GM12878 (cell line): Measurements from ENCODE around the gene PGBD5. TPM values are rescaled to one million over a fixed set of nuclear protein-coding genes. Genes with fewer than 3 reads are reported as not detected.

Experiments used
- ATAC-seq: fragments of 200-7000 bp; cut with Tn5 transposase; 3 replicates; pipeline ENCODE4 v1.9.1; 2020; ENCODE audit warnings: mild to moderate bottlenecking, moderate library complexity
- BruUV-seq: library from RNA; stranded (reverse); fragments of 400-500 nt; replicated peaks from 2 replicates; lab custom pipeline; 2021; lab: Mats Ljungman, UMichigan
- CTCF ChIA-PET: fragments of 300-600 bp; sonication (Branson Sonifier 250); formaldehyde crosslinking; extraction: SDS; loops from one replicate; lab custom pipeline; 2021; ENCODE audit warnings: inconsistent platforms; lab: Yijun Ruan, JAX
- POLR2A ChIA-PET: fragments of 350-600 bp; formaldehyde crosslinking; extraction: SDS; loops from one replicate; lab custom pipeline; 2021; ENCODE audit warnings: inconsistent platforms; lab: Charles Lee
- RAD21 ChIA-PET: fragments of 300-600 bp; sonication (Branson Sonifier 250); formaldehyde crosslinking; loops from one replicate; lab custom pipeline; 2023; ENCODE audit warnings: antibody characterized with exemption; ENCODE audit not compliant: unreplicated experiment; lab: Charles Lee
- SMC1A ChIA-PET: fragments of 300-600 bp; sonication (Branson Sonifier 250); formaldehyde crosslinking; loops from one replicate; lab custom pipeline; 2023; ENCODE audit not compliant: unreplicated experiment, uncharacterized antibody; lab: Charles Lee
- DNase-seq: peaks from one replicate; pipeline ENCODE4 v3.0.0-alpha.2; 2011; ENCODE audit warnings: low read depth, low spot score
- FAIRE-seq: peaks from 3 replicates; lab custom pipeline; 2011; peaks lifted over from hg19 to GRCh38; lab: Jason Lieb, UNC
- H2AFZ ChIP-seq: 2 replicates; pipeline ENCODE4 v1.6.0; 2011; ENCODE audit warnings: low read depth, low read length, control low read depth; ENCODE audit not compliant: control insufficient read depth
- H3K27ac ChIP-seq: 2 replicates; pipeline ENCODE4 v1.5.1; 2011; ENCODE audit warnings: control low read depth; ENCODE audit not compliant: control insufficient read depth, insufficient read depth
- H3K27me3 ChIP-seq, 2 experiments: replicated peaks in 1 of 2; 2 replicates each; pipeline versions ENCODE4 v1.6.0 to v1.6.1; 2011; ENCODE audit warnings: low read length in 1 of 2; ENCODE audit not compliant: control insufficient read depth in 2 of 2, insufficient read depth in 2 of 2
- H3K36me3 ChIP-seq, 2 experiments: 2 replicates each; pipeline ENCODE4 v1.5.1; 2011; ENCODE audit warnings: low read length in 1 of 2; ENCODE audit not compliant: control insufficient read depth in 2 of 2, insufficient read depth in 2 of 2
- H3K4me1 ChIP-seq: 2 replicates; pipeline ENCODE4 v1.6.1; 2011; ENCODE audit warnings: mild to moderate bottlenecking, low read length, moderate library complexity, mixed read lengths; ENCODE audit not compliant: control insufficient read depth, insufficient read depth
- H3K4me2 ChIP-seq: 2 replicates; pipeline ENCODE4 v1.6.0; 2011; ENCODE audit warnings: control low read depth; ENCODE audit not compliant: control insufficient read depth, insufficient read depth
- H3K4me3 ChIP-seq: fragments of 200-600 bp; sonication (generic); 2 replicates; pipeline ENCODE4 v1.5.1; 2016
- H3K79me2 ChIP-seq: 2 replicates; pipeline ENCODE4 v1.6.0; 2011; ENCODE audit warnings: low read length; ENCODE audit not compliant: control insufficient read depth, insufficient read depth
- H3K9ac ChIP-seq: 2 replicates; pipeline ENCODE4 v1.8.0; 2011; ENCODE audit warnings: low read length, control low read depth, mixed read lengths; ENCODE audit not compliant: control insufficient read depth, insufficient read depth
- H3K9me3 ChIP-seq: replicated peaks from 3 replicates; pipeline ENCODE4 v1.5.1; 2011; ENCODE audit warnings: mild to moderate bottlenecking, low read length; ENCODE audit not compliant: control insufficient read depth, insufficient read depth
- H4K20me1 ChIP-seq: 2 replicates; pipeline ENCODE4 v1.6.0; 2011; ENCODE audit not compliant: control insufficient read depth, insufficient read depth
- BRCA1 ChIP-seq: IDR thresholded peaks from 2 replicates; pipeline ENCODE4 v1.6.1; 2011; ENCODE audit warnings: low read depth, low read length, improper control_type of control experiment
- CHD4 ChIP-seq: fragments of 200-600 bp; sonication (generic); IDR thresholded peaks from 2 replicates; pipeline ENCODE4 v1.6.1; 2016; ENCODE audit warnings: mild to moderate bottlenecking
- E2F8 ChIP-seq: fragments of 450-650 bp; IDR thresholded peaks from 2 replicates; pipeline ENCODE4 v1.6.1; 2018; ENCODE audit warnings: mild to moderate bottlenecking, low read depth, moderate library complexity; ENCODE audit not compliant: partially characterized antibody
- HDAC6 ChIP-seq: fragments of 200-600 bp; sonication (generic); IDR thresholded peaks from one replicate; pipeline ENCODE4 v1.8.0; 2017; ENCODE audit warnings: antibody characterized with exemption; ENCODE audit not compliant: unreplicated experiment
- HDGF ChIP-seq: fragments of 450-650 bp; IDR thresholded peaks from 2 replicates; pipeline ENCODE4 v1.6.1; 2016; ENCODE audit warnings: antibody characterized with exemption
- LARP7 ChIP-seq: fragments of 450-650 bp; IDR thresholded peaks from 2 replicates; pipeline ENCODE4 v1.6.1; 2017; ENCODE audit warnings: mild to moderate bottlenecking
- SMC3 ChIP-seq: IDR thresholded peaks from 2 replicates; pipeline ENCODE4 v1.6.1; 2011; ENCODE audit warnings: low read length, improper control_type of control experiment, borderline replicate concordance
- ZBTB40 ChIP-seq: fragments of 450-650 bp; IDR thresholded peaks from 2 replicates; pipeline ENCODE4 v1.6.1; 2016; ENCODE audit warnings: mild to moderate bottlenecking, moderate library complexity, borderline replicate concordance
- ZNF217 ChIP-seq: fragments of 450-650 bp; IDR thresholded peaks from 2 replicates; pipeline ENCODE4 v1.6.1; 2017; ENCODE audit warnings: antibody characterized with exemption, mild to moderate bottlenecking
- WGBS: methylation state at CpG from one replicate; pipeline ENCODE4 v1.1.6; 2016; ENCODE audit warnings: low lambda C conversion rate; ENCODE audit not compliant: insufficient replicate concordance, insufficient coverage; ENCODE audit errors: missing lambda C conversion rate; 5-methylcytosine and 5-hydroxymethylcytosine counted together
- in situ Hi-C: fragments of 300-500 bp; cut with MboI; formaldehyde crosslinking; loops from 9 replicates; pipeline ENCODE4 v1.14.3; 2018; ENCODE audit warnings: mixed read lengths
- intact Hi-C: fragments of 100-400 bp; cut with micrococcal nuclease; formaldehyde crosslinking; loops from one replicate; pipeline ENCODE4 v1.14.2; 2022; ENCODE audit not compliant: unreplicated experiment
- polyA plus RNA-seq, 11 experiments: library from polyadenylated mRNA; depleted of rRNA in 4 of 11; unstranded in 6 of 11; stranded (reverse) in 5 of 11; fragments of >200 nt; fragmentation: Nextera tagmentation in 4 of 11; fragmentation: Illumina TruSeq in 1 of 11; extraction: Ambion mirVana in 4 of 11; extraction: Trizol in 1 of 11; gene quantifications; 1 replicate in 1 of 11; 2 replicates in 10 of 11; pipeline versions ENCODE4 v1.2.1 to v1.2.3, GENCODE V29; 2011 to 2016; ENCODE audit warnings: inconsistent platforms in 2 of 11, missing spikeins in 2 of 11, low read depth in 1 of 11
- total RNA-seq, 4 experiments: library from RNA; depleted of rRNA in 3 of 4; stranded (reverse); fragments of >200 nt in 3 of 4; fragmentation: Illumina TruSeq in 1 of 4; extraction: Trizol in 1 of 4; gene quantifications; 2 replicates each; pipeline versions ENCODE4 v1.2.1 to v1.2.3, GENCODE V29; 2013 to 2021
- TF ChIP-seq, protein P1 (sequence below): fragments of 450-650 bp; formaldehyde crosslinking; IDR thresholded peaks from 2 replicates; pipeline ENCODE4 v1.4.0; 2022; ENCODE audit warnings: mild to moderate bottlenecking, moderate library complexity

The PGBD5 gene
- total and polyA plus RNA-seq, 10 of the 15 experiments (the other 5 are each of a cell fraction or from before 2014, with no cell fraction given): 0.03 TPM; not detected in 9

GRCh38 chr1:230371923-230372703, 54.0 kb downstream of the PGBD5 start:
- Histone ChIP-seq H3K4me3 (no peak overlapping the region), H3K27ac (no peak overlapping the region), H3K9ac (no peak overlapping the region), H3K36me3 (no peaks in the 10 kb centered on the region), H3K4me1 (no peaks in the 10 kb centered on the region), H3K9me3 (no peaks in the 10 kb centered on the region), H3K27me3 (peaks cover 2 to 3% of the 10 kb centered on the region in 2 experiments; a peak in 3 of 4 replicates), H3K4me2 (no peak overlapping the region), H4K20me1 (no peaks in the 10 kb centered on the region), H2AFZ (no peak overlapping the region), H3K79me2 (no peaks in the 10 kb centered on the region)
- intact Hi-C loops: no loop called here
- 37% methylated on average over 12 of the region's 12 CpGs for WGBS
- DNase-seq (no peak), FAIRE-seq (no peak), ATAC-seq (no peak)
- POLR2A ChIA-PET: no interaction called here
- in situ Hi-C loops: no loop called here
- CTCF ChIA-PET: no interaction called here
- SMC1A ChIA-PET: no interaction called here
- no TSS peak for BruUV-seq
- RAD21 ChIA-PET: no interaction called here
- TF ChIP-seq SMC3: no peak
- TF ChIP-seq ZNF217: no peak
- no peak for TF ChIP-seq HDGF
- no peak for TF ChIP-seq LARP7
- TF ChIP-seq HDAC6: no peak
- no peak for TF ChIP-seq ZBTB40
- TF ChIP-seq CHD4: no peak
- TF ChIP-seq, protein P1, sequence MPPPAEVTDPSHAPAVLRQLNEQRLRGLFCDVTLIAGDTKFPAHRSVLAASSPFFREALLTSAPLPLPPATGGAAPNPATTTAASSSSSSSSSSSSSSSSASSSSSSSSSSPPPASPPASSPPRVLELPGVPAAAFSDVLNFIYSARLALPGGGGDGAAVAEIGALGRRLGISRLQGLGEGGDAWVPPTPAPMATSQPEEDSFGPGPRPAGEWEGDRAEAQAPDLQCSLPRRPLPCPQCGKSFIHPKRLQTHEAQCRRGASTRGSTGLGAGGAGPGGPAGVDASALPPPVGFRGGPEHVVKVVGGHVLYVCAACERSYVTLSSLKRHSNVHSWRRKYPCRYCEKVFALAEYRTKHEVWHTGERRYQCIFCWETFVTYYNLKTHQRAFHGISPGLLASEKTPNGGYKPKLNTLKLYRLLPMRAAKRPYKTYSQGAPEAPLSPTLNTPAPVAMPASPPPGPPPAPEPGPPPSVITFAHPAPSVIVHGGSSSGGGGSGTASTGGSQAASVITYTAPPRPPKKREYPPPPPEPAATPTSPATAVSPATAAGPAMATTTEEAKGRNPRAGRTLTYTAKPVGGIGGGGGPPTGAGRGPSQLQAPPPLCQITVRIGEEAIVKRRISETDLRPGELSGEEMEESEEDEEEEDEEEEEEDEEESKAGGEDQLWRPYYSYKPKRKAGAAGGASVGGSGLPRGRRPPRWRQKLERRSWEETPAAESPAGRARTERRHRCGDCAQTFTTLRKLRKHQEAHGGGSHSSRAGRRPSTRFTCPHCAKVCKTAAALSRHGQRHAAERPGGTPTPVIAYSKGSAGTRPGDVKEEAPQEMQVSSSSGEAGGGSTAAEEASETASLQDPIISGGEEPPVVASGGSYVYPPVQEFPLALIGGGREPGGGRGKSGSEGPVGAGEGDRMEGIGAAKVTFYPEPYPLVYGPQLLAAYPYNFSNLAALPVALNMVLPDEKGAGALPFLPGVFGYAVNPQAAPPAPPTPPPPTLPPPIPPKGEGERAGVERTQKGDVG (CRISPR knock-in tag): no peak
- no peak for TF ChIP-seq E2F8
- no peak for TF ChIP-seq BRCA1
